Hematopoietic multipotent progenitor cell (in vitro differentiated cells): ENCODE results near the gene LAMB4. TPM values are rescaled to one million over a fixed set of nuclear protein-coding genes. Genes with fewer than 3 reads are reported as not detected.

Experiments
- DNase-seq, 3 donors: peaks; one replicate each; pipeline ENCODE4 v3.0.0-alpha.2; 2011 to 2015; ENCODE audit warnings: low read depth in 2 of 3, low spot score in 2 of 3
- total RNA-seq: library from RNA; depleted of rRNA; stranded (reverse); fragments of >200 nt; gene quantifications from one replicate; pipeline ENCODE4 v1.2.3, GENCODE V29; 2012

LAMB4 gene
- total RNA-seq, 1 donor: not detected

DNA sequence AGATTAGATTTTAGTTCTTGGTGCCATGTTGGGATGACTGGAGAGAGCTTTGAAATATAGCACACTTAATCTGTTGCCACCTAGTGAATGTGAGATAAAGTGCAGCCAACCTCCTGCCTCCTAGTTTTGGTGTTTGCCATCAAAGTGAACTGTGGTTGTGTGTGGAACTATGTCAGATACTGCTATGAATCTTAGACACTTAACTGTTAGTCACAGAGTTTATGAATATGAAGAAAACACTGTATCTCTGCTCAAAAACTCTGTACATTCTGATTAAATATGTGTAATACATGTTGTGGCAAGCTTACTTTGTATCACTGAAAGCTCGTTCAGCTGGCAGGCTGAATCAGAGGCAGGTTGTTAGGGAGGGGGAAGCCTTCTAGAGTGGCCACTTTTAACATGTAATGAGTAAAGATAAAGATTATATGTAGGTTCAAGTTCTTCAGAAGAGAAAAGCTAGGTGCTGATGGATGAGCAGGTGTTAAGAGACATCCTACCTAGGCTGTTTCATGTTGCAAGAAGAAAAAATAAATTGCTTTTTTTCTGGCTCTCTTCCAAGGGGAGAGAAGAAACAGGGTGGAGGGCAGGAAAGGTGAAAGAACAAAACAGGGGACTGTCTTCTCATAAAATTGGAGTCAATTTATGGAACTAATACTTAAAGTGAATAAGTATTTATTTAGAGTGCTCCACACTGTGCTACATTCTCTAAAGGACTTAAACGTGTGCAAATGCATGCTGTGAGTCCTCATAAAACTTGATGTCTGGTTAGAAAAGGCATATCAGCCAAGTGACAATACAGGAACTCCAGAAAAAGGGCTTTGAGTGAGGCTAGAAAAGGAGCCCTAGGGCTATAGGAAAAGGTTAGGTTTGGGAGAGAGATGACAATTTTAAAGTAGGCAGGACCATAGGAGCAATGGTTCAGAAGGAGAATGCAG is 113.1 kb downstream of the LAMB4 start:
- DNase-seq: peak in 1 of 3 donors; percentile 38

DNA sequence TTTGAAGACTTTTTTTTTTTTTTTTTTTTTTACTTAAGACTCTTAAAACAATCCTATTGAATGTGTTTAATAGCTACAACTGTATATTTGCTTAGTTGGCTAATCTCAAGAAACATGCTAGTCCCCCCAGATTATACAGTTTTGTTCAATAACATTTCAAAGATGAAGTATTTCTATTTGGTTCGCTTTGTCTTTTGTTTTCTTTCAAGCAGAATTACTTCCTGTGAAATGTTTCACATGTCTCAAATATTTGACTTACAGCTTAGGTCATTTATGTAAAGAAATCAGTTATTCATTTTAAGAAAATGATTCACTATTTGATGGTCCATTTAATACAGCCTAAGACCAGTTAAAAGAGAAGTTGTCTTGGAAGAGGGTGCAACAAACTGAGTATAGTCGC is 114.4 kb downstream of the LAMB4 start:
- no peak for DNase-seq

DNA sequence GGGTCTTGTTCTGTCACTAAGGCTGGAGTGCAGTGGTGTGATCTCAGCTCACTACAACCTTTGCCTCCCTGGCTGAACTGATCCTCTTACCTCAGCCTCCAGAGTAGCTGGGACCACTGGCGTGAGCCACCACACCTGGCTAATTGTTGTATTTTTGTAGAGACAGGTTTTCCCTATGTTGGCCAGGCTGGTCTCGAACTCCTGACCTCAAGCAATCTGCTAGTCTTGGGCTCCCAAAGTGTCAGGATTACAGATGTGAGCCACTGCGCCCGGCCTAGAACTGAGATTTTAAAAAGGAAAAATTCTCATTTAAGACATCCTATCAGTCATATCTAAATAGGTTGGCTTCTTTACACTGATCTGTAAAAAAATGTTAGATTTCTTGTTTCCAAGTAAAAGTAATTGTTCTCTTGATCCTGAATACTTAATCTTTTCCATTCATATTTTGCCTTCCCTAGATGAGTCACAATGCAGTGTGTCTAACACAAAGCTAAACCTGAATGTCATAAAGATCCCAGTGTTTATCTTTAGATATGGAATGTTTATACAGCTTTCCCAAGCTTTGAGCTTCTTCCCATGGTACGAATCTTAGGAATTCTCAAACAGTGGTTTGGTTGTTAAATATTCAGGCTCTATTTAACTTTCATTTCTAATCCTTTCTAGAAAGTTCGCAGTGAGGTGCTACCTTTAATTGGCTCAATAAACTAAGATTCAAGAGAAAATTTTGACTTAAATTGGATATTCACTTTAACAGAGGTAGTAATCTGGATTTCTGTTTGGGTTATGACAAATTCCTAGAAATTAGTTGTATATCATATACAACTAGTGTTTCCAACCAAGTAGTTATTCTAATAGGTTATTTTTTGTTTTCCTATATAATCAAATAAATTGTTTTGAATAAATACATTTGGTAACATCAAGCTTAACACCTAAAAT is 115.1 kb downstream of the LAMB4 start:
- no peak for DNase-seq

DNA sequence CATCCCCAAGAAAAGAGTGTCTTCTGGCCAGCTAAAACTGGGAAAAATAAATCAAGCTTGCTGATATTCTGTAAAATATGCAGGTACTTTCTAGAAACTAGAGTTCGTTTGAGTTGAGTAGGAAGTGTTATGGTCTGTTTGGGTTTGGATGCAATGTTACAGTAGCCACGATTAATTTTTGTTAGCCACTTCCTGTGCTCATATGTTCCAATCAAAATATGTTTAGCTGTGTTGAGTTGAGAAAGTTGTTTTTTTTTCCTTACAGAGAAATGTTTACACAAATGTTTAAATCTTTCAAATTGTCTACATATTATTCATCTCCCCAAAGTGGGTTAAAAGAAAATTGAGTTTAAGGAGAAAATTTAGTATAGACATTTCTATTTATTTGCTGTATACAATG is 115.9 kb downstream of the LAMB4 start:
- no peak for DNase-seq

DNA sequence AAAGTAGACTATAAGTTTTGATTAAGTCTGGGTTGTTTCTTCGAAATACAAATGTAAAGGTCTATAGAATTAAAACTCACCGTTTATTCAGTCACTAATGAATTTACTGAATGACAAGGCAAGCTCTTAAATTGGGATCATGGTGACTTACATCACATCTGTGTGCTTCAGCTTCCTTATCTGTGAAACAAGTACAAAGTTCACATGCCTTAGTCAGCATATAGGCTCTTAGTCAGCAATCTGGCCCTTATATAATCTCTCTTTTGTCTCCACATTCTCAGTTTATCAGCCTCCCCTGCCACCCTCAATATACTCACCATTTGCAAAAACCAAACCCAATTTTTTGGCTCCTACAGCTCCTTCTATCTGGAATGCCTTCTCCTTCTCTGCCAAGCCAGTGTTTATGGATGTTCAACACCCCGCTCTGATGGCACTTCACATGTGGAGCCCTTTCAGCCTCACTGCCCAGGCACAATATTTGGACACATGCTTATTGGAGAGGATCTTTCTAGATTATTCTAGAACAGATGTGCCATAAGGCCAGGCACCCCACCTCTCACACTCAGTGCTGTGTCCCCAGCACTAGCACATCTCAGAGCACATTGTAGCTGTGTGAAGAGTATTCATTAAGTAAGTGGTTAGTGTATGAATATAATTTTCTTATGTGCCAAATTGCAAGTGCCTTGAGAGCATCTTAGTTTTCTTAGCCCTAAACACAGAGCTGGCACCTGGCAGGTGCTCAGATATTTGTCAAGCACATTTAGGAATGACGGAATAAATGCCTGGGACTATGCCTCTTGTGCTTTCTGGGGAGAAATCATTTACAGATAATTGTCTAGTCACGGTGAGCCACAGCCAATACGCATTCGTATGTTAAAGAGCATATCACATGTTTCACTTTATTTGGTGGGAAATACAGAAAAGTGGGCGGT is 117.4 kb downstream of the LAMB4 start:
- DNase-seq: no peak

DNA sequence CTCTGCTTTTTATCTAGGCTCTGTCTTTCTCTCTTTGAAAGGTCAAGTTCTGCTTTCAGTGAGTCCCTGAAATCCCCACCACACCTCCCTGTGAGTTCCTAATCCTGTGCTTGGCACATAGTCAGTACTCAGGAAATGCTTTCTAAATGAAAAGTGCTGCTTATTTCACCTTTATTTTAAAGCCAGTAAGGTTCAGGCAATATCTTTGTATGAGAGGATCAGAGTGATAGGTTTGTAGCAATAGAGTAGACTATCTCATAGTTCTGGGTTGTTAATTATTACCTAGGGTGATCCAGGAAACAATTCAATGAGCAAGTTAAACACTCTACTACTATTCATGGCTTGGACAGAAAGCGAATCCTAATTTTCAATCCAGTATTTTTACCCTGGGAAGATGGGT is 119.8 kb downstream of the LAMB4 start:
- DNase-seq: no peak

DNA sequence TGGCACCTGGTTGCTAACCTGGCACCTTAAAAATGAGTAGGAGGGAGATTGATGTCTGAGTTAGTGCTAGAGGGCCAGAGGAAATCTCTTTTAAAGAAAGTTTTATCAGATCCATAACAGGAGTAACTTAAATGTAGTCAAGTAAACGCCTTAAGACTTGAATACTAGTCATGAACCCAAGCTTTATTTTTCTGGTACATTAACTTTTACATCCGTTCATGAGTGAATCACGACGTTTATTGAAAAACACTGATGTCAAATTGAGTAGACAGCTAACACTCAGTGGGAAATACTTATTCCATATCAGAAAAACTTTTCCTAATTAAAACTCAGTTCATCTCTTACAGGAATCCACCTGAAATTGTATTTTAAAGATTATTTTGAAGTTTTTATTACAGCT is 120.3 kb downstream of the LAMB4 start:
- no peak for DNase-seq

DNA sequence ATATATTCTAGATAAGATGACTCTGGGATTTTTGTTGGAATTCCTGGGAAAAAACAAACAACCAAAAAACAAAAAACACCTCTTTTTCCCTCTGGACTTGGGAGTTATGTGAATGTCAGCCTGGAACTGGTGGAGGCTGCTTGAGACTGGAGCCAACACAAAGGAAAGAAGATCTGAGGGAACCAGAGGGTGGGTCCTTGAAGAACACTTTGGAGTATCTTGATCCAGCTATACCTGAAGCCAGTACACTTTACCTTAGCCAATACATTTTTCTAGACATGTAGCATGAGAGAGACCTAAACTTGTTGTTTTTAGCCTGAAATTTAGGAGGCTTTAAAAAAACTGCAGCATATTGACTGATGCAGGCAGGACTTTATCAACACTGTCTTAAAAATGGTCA is 121.3 kb downstream of the LAMB4 start:
- DNase-seq: no peak

DNA sequence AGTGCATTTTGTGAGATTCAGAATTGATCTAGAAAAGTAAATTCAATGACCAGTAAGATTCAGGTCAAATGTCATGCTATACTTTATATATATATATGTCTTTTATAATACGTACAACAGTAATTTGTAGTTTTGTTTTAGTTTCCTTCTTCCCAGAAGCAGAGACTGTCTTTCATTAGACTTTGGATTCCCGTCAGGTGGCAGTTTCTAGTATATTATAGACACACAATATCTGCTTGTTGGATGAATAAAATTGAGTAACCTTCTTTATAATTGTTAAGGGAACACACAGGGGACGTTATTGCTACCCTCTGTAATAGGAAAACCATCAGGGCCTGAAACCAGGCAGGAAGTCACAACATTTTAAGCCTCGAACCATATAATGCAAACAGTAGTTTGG is 121.9 kb downstream of the LAMB4 start:
- DNase-seq: no peak

DNA sequence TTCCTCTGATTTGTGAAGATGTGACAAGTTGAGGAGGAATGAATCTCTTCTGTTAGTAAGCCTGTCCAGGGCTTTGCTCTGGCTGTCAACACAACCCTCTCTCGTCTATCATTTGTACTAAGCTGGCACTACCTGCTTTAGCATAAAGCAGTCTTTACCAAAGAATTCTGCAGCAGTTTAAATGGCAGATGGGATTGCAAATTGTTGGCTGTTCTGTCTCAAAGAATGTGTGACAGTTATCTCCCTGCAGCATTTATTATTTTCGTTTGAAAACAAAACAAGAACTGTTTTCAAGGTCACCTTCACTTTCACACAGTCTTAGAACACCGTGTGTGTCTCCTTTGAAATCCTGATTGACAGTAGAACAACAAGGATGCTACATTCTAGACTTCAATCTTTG is 122.4 kb downstream of the LAMB4 start:
- DNase-seq: no peak

DNA sequence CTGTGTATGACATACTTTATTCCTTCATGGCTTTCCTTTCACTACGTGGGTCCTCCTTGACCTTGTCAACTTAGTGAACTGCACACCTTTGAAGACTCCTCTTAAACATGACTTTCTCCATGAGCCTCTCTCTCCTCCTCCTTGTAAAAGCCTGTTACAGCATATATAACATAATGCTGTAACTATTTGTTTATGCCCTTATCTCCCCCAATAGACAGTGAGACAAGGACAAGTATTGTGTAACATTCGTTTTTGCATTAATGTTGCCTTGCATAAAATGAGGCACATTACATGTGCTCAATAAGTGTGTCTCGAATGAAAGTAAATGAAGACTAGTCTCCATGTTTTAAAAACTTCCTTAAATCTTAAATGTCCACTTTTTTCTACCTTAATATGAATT is 122.9 kb downstream of the LAMB4 start:
- DNase-seq: no peak

DNA sequence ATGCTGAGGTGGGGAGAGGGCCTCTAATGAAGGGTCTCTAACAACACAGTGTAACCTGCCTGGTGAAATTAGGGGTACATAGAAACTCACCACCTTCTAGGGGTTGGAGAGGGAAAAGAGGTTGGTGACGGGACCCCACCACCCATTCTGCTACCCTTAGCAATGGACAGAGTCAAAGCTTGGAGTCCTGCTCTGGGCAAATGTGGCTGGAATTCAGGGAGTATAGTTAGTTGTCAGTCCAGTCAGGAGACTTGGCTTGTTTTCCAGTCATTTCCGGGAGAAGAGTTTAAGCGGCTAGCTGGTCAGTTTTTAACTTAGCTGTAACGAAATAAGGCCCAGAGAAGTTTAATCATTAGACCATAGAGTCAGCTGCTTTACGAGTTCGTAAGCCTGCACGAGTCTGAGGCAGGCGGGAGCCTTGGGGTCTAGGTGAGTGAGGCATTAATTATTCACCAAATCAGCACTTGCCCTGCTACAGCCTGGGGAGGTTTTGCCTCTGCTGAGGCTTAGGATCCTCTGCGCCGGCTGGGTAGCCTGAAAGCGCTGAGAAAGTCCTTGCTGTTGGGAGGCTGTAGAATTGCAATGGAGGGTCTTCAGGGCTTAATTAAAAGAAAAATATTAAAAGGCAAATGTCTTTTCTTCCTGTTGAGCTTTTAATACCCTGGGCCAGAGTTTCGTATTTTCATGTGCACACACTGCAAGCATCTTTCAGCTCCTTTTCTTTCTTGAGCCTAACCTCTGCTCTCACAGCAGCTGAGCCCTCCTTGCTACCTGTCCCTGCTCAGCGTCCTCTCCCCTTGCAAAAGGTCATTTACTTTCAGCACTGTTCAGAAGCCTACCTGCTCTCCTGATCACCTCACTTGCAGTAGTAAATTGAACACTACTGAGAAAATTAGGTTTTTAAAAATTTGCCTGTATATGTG is 125.7 kb downstream of the LAMB4 start:
- no peak for DNase-seq

DNA sequence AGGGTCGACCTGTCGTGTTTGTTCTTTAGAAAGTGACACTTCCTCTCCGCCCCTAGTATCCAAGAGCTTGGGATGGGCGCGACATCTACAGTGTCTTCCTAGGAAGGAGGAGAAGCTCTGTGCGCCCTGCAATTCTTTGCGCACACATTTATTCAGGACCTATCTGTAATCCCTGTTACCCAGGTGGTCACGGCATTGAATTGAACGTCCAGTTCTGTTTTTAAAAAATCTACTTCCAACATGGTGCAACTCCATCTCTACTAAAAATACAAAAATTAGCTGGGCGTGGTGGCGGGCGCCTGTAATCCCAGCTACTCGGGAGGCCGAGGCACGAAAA is 126.6 kb downstream of the LAMB4 start:
- no peak for DNase-seq

DNA sequence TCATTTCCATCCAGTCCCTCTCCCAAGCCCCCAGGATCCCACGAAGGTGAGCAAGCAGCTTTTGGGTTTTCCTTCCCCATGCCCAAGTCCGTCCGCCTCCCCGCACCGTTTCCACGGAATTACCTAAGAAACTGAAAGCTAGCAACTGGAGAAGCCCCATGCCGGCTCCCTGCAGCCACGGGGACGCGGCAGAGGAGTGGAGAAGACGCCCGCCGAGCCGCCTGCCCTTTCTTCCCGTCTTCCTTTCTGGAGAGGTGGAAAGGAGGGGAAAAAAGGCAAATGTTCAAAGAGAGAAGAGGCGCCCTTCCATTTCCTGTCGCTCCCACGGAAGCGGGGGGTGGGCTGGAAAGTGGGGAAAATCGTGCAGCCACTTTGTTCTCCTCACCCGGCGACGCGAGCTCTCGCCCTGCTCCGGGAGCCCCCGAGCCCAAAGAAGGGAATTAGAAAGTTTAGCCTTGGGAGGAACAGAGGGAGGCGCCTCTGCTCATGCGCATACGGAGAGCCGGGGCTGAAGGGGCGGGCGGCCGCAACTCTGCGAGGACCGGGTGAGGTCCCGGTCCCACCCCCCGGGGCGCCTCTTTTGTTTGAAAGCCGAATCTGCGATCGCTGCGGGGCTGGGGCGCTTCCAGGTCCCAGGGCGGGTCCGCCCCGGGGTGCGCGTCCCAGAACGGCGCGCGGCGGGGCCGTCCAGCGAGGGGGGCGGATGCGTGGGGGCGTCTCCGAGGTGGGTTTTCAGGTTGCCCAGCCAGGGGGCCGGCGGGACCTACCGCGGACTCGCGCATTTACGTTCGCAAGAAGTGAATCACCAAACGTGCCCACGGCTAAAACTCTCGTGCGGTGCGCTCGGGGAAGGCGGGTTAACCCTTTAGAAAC is 127.2 kb downstream of the LAMB4 start, which contains the start of gene LAMB1:
Gene LAMB1, minus strand, starts transcription at position 436 of the 873 bp plus-strand sequence. Its CDS starts 276 bp downstream, at position 160.
- peak in 2 of 3 donors; percentile 26 to 37 for DNase-seq

DNA sequence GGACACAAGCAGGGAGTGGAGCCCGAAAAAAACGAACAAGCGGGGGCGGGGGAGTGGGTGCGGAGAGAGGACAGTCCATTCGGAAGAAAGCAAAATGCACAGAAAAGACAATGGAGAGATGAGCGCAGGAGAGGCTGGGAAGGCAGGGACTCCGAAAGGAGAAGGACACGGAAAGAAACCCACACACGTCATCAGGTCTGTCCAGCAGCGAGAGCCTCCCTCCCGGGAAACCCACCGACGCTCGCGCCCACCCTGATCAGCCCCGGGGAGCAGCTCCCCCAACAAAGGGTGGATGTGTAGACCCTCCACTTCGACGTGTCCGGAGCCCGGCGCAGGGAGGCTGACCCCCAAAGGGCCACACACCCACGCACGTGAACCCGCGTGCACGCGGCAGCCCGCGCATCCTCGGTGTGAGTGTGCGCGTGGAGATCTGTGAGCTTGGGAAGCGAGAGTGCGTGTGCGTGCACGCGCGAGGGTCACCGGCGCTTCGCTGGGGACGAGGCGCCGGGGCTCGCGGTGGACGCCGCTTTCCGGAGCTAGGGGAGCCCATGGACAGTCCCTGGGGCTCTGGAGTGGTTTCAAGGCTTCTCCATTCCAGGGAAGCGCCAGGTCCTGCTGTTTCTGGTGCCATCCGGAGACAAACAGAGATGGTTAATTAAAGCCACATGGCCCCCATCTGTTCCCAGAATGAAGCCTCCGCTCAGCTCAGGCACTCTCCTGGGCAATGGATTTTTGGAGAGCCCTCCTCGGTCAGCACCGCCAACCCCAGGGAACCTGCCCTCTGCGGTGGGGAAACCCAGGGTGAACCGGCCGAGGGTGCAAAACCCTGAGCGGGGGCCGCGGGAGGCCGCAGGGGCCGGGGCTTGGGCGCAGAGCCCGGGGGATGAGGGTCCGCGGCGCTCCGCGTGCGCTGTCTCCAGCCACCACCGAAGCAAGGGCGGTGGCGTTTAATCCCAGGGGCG is 128.1 kb downstream of the LAMB4 start:
- no peak for DNase-seq

DNA sequence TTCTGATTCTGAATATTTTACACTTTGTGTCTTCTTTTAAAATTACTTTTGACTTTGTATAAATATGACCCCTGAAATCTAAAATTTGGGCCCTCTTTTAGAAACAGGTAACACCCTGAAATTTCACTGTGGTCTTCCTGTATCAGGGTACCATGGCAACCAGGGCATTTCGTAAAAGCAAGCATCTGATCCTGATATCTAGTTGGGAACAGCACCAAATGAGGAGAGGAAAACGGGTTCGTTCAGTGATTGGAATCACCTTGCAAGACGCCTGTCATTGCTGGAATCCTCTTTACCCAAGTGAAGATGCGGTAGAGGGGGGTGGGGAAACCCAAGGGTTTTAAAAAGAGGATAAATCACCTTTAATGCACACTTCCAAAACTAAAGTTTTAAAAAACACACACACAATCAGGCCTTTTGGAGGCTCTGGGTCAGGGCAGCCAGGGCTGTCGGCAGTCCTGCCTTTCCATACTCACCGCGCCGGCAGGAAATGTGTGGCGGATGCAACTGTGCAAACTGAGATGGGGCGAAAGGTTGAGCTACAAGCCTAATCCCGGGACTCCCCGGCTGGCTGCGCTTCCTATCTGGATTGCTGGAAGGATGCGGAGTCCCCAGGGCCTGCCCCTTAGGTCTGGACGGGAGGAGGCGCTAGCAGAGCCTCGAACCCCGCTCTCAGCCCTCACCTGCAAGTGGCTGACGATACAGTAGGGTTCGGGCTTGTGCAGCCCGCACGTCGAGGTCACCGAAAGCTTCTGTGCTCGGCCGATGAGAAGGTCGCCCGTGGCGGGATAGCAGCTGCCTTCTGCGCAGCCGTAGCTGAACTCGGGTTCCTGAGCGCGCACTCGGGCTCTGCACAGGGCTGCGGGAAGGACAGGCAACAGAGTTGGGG is 129.0 kb downstream of the LAMB4 start:
- no peak for DNase-seq
